Mesodermal cell (in vitro differentiated cells): ENCODE data around the gene PHF21A.

Experiments used
- H3K27ac ChIP-seq: 2 replicates; pipeline ENCODE4 v1.7.0; 2013; ENCODE audit warnings: mild to moderate bottlenecking, low read depth, low read length, moderate library complexity; ENCODE audit not compliant: severe bottlenecking
- H3K36me3 ChIP-seq: 2 replicates; pipeline ENCODE4 v1.7.1; 2013; ENCODE audit warnings: mild to moderate bottlenecking, low read length, moderate library complexity; ENCODE audit not compliant: control insufficient read depth, insufficient read depth
- H3K4me1 ChIP-seq: one replicate; pipeline ENCODE4 v1.7.1; 2013; ENCODE audit warnings: mild to moderate bottlenecking, low read length; ENCODE audit not compliant: insufficient read depth, control insufficient read depth, poor library complexity, severe bottlenecking
- H3K4me3 ChIP-seq: 2 replicates; pipeline ENCODE4 v1.7.0; 2013; ENCODE audit warnings: low read length, control low read depth, mild to moderate bottlenecking; ENCODE audit not compliant: insufficient read depth, poor library complexity, severe bottlenecking; ENCODE audit errors: extremely low read depth
- H3K9me3 ChIP-seq: 2 replicates; pipeline ENCODE4 v1.7.1; 2013; ENCODE audit warnings: mild to moderate bottlenecking, low read length, moderate library complexity; ENCODE audit not compliant: control insufficient read depth
- WGBS, 2 experiments: methylation state at CpG; one replicate each; pipeline ENCODE4 v1.1.5; 2013; ENCODE audit warnings: missing lambda C conversion rate in 2 of 2; ENCODE audit not compliant: insufficient coverage in 2 of 2; 5-methylcytosine and 5-hydroxymethylcytosine counted together

Gene PHF21A

DNA sequence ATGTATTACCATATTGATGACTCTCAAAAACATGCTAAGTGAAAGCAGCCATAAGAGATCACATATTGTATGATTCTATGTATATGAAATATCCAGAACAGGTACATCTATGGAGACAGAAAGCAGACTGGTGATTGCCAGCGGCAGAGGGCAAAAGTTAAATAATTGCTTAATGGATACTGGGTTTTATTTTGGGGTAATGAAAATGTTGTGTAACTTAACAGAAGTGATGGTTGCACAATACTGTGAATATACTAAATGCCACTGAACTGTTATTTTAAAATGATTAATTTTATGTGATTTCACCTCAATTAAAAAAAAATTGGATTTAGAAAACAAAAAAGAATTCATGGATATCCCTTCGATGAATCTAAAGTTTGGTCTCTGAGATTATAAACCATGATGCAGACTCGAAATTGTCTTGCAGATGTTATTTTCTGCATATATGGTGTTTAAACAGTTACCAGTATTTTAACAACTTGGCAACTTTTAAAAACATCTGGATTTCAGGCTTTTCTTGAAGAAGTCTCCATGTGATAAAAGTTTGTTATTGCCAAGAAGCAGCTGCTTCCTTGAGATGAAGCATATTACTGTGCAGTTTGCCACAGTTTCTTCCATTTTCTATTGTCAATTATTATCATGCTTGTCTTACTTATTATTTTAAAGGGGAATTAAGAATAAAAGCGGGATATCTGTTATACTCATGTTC is 160.7 kb downstream of the PHF21A start:
- 100% methylated on average over 1 of the region's 4 CpGs; no CpG with 5 or more reads in 1 of the 2 experiments for WGBS, 2 experiments
- H3K36me3 ChIP-seq = peaks cover 49% of the 10 kb centered on the region
- no peaks in the 10 kb centered on the region for H3K4me1 ChIP-seq
- no peaks in the 10 kb centered on the region for H3K9me3 ChIP-seq
- H3K4me3 ChIP-seq = no peak overlapping the region
- no peak overlapping the region for H3K27ac ChIP-seq

- Histone ChIP-seq H3K4me1 (no peaks in the 10 kb centered on the region), H3K4me3 (no peak overlapping the region)
- WGBS, 2 experiments = 83% methylated on average over 1 of the region's 1 CpG; no CpG with 5 or more reads in 1 of the 2 experiments
Measured at GRCh38 chr11:45959851-45960250, 161.4 kb downstream of the PHF21A start.

GRCh38 chr11:45949992-45950407 is 171.3 kb downstream of the PHF21A start:
- Histone ChIP-seq H3K9me3 (no peaks in the 10 kb centered on the region), H3K4me3 (no peak overlapping the region), H3K4me1 (no peaks in the 10 kb centered on the region), H3K27ac (no peak overlapping the region), H3K36me3 (peaks cover 80% of the 10 kb centered on the region)
- WGBS, 2 experiments = 100% methylated on average over 1 of the region's 1 CpG

More at GRCh38 chr11:45959851-45960250, 161.4 kb downstream of the PHF21A start:
- Histone ChIP-seq H3K27ac (no peak overlapping the region), H3K36me3 (peaks cover 52% of the 10 kb centered on the region), H3K9me3 (no peaks in the 10 kb centered on the region)

DNA sequence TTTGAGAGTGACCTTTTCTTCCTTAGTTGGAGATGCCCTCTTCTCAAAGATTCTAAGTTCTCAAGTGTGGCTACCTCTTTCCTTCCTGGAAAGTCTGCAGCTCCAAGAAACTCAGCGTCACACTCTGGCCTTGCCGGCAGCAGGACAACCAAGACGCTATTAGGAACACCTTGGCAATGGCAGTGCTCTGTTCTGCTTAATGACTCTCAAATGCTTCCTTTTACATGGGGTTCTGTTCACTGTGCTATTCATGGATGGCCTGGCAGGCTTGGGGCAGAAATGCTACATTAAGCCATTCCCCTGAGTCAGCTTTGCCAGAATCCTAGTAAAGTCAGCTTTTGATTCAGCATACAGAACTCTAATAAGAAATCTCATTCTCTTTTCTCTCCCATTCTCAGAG is 172.9 kb downstream of the PHF21A start:
- no peaks in the 10 kb centered on the region for H3K9me3 ChIP-seq
- peaks cover 85% of the 10 kb centered on the region for H3K36me3 ChIP-seq
- no peak overlapping the region for H3K27ac ChIP-seq
- H3K4me1 ChIP-seq = no peaks in the 10 kb centered on the region
- 91 to 97% methylated on average over 3 of the region's 3 CpGs for WGBS, 2 experiments
- H3K4me3 ChIP-seq = no peak overlapping the region

DNA sequence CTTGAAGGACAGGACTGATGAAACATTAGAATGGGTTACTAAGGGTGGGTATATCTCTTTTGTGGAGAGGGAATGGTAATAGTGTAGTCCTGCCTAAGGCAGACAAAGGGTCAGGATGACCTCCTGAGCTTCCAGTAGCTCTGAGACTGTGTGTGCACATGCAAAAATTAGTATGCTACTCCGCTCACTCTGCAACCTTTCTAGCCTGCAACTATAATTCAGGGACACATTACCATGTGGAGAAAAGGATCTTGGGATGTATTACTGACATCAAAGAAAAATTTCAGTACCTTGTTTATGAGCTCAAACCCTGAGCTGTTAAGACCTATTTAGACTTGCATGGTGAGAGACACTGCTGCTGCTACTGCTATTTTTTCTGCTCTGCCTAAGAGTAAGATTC is 173.4 kb downstream of the PHF21A start:
- no peaks in the 10 kb centered on the region for H3K9me3 ChIP-seq
- WGBS, 2 experiments = no CpG with 5 or more reads among the region's 1 CpG
- H3K27ac ChIP-seq = no peak overlapping the region
- no peak overlapping the region for H3K4me3 ChIP-seq
- H3K36me3 ChIP-seq = peaks cover 85% of the 10 kb centered on the region
- H3K4me1 ChIP-seq = no peaks in the 10 kb centered on the region

GRCh38 chr11:45945397-45945999 is 175.8 kb downstream of the PHF21A start:
- H3K9me3 ChIP-seq = no peaks in the 10 kb centered on the region
- H3K36me3 ChIP-seq = peaks cover 77% of the 10 kb centered on the region
- no peaks in the 10 kb centered on the region for H3K4me1 ChIP-seq
- WGBS, 2 experiments = 93 to 97% methylated on average over 2 to 3 of the region's 3 CpGs
- no peak overlapping the region for H3K27ac ChIP-seq
- no peak overlapping the region for H3K4me3 ChIP-seq

- H3K4me3 ChIP-seq = no peak overlapping the region
- no peak overlapping the region for H3K27ac ChIP-seq
- H3K4me1 ChIP-seq = no peaks in the 10 kb centered on the region
- no peaks in the 10 kb centered on the region for H3K9me3 ChIP-seq
- peaks cover 54% of the 10 kb centered on the region for H3K36me3 ChIP-seq
- 94 to 100% methylated on average over 1 to 4 of the region's 4 CpGs for WGBS, 2 experiments
Measured at GRCh38 chr11:45942381-45942780, 178.9 kb downstream of the PHF21A start.

- Histone ChIP-seq H3K36me3 (peaks cover 57% of the 10 kb centered on the region), H3K27ac (no peak overlapping the region), H3K4me3 (no peak overlapping the region), H3K4me1 (no peaks in the 10 kb centered on the region), H3K9me3 (no peaks in the 10 kb centered on the region)
- WGBS, 2 experiments = 93 to 100% methylated on average over 1 to 3 of the region's 4 CpGs
Measured at GRCh38 chr11:45941285-45941684, 180.0 kb downstream of the PHF21A start.

GRCh38 chr11:45939836-45940235 is 181.4 kb downstream of the PHF21A start:
- no CpG with 5 or more reads among the region's 2 CpGs for WGBS, 2 experiments
- peaks cover 57% of the 10 kb centered on the region for H3K36me3 ChIP-seq
- no peak overlapping the region for H3K4me3 ChIP-seq
- no peaks in the 10 kb centered on the region for H3K9me3 ChIP-seq
- H3K27ac ChIP-seq = no peak overlapping the region
- H3K4me1 ChIP-seq = no peaks in the 10 kb centered on the region

GRCh38 chr11:45937916-45938315 is 183.3 kb downstream of the PHF21A start:
- no peaks in the 10 kb centered on the region for H3K9me3 ChIP-seq
- no peak overlapping the region for H3K4me3 ChIP-seq
- WGBS, 2 experiments = 71 to 85% methylated on average over 7 to 8 of the region's 10 CpGs
- no peak overlapping the region for H3K27ac ChIP-seq
- no peaks in the 10 kb centered on the region for H3K4me1 ChIP-seq
- peaks cover 65% of the 10 kb centered on the region for H3K36me3 ChIP-seq

- peaks cover 62% of the 10 kb centered on the region for H3K36me3 ChIP-seq
- WGBS, 2 experiments = 83 to 86% methylated on average over 2 to 3 of the region's 4 CpGs
Measured at GRCh38 chr11:45936511-45937054, 184.7 kb downstream of the PHF21A start.

More at GRCh38 chr11:45936511-45937054, 184.7 kb downstream of the PHF21A start:
- no peaks in the 10 kb centered on the region for H3K4me1 ChIP-seq
- no peak overlapping the region for H3K4me3 ChIP-seq
- H3K9me3 ChIP-seq = no peaks in the 10 kb centered on the region
- H3K27ac ChIP-seq = no peak overlapping the region
